ENCODE results near the gene RHO. TPM values are rescaled to one million over a fixed set of nuclear protein-coding genes. Genes with fewer than 3 reads are reported as not detected.

The RHO gene
- polyA plus RNA-seq, 3 donors from 2014 or later: not detected

DNA sequence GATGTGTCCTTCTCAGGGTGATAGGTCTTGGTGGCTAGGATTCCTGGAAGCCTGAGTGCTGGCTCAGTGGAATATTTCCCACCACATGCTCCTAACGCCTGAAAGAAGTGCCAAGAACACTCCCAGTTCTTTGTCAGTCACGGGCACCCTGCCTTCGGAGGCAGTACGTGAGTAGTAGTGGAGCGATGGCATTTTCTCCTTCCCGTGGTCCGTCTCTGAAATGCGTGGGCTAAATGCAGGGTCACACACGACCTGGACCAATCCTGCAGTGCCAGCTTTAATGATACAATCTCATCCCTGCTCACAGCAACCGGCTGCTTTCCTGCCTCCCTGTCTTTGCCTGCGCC lies 29.1 kb downstream of the RHO start:
- Mint-ChIP-seq H3K36me3 (peaks cover 5 to 21% (median 10%) of the 10 kb centered on the region in 3 donors), H3K4me1 (peaks cover 55 to 56% of the 10 kb centered on the region in 2 donors)

GRCh38 chr3:129558081-129558771 lies 29.8 kb downstream of the RHO start:
- no peaks in the 10 kb centered on the region for H3K9me3 Mint-ChIP-seq
- H3K27me3 Mint-ChIP-seq (ENCODE audit: low read depth in 3 of 3): peaks cover 9 to 16% (median 11%) of the 10 kb centered on the region in 3 donors
- DNase-seq: peak; percentile 75 to 76 (median 75)
- H3K4me1 Mint-ChIP-seq: peaks cover 50 to 52% of the 10 kb centered on the region in 2 donors
- peaks cover 5 to 21% (median 12%) of the 10 kb centered on the region in 3 donors for H3K36me3 Mint-ChIP-seq
- peak overlapping the region; percentile 52 to 73 (median 65) for H3K4me3 Mint-ChIP-seq
- H3K27ac Mint-ChIP-seq: peak overlapping the region; percentile 84 to 94 (median 92)

More for the DNA sequence above, 29.1 kb downstream of the RHO start:
- Mint-ChIP-seq H3K9me3 (no peaks in the 10 kb centered on the region), H3K27ac (peak overlapping the region; percentile 84 to 94 (median 92)), H3K4me3 (peak overlapping the region; percentile 52 to 73 (median 65)), H3K27me3 (ENCODE audit: low read depth in 3 of 3) (peaks cover 6 to 16% (median 14%) of the 10 kb centered on the region in 3 donors)
- DNase-seq: no peak

DNA sequence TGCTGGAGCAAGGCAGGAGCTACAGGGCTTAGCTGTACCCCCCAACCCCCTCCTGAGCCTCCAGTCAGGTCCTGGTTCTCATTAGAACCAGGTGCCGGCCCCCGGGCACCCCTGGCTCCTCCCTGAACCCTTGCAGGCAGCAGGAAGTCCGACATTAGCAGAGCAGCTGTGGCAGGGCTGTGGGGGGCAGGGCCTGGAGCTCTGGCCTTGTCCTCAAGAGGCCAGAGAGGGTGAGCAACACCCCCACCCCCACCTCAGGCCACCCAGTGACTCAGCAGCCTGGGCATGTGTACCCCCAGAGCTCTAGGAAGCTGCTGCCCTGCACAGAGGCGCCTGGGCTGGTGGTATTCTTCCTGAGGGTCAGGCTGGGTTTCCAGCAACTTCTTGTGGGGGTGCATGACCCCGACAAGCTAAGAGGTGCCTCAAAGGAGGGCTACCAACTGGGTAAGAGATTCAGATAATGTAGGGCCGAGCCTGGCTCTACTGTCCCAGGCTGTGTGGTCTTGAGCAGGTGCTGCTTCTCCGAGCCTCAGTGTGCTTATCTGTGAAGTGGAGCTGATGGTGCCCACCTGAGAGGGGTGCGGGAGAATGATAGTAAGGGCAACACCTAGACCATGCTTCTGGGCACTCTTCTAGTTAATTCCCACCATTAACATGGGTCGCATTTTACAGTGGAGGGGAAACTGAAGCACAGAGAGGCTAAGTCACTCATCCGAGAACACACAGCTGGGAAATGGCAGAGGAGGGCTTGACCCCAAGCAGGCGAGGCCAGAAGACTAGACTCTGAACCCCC lies 30.5 kb downstream of the RHO start:
- H3K4me3 Mint-ChIP-seq: peak overlapping the region; percentile 52 to 73 (median 65)
- no peak for DNase-seq
- peaks cover 45% of the 10 kb centered on the region in 2 donors for H3K4me1 Mint-ChIP-seq
- H3K27me3 Mint-ChIP-seq (ENCODE audit: low read depth in 3 of 3): peaks cover 7 to 16% (median 10%) of the 10 kb centered on the region in 3 donors
- peaks cover 5 to 19% (median 14%) of the 10 kb centered on the region in 3 donors for H3K36me3 Mint-ChIP-seq
- no peaks in the 10 kb centered on the region for H3K9me3 Mint-ChIP-seq
- peak overlapping the region; percentile 84 to 94 (median 92) for H3K27ac Mint-ChIP-seq

- peak overlapping the region in 5 of 6 donors; percentile 7 to 94 (median 84) for H3K27ac Mint-ChIP-seq
- peaks cover 38% of the 10 kb centered on the region in 2 donors for H3K4me1 Mint-ChIP-seq
- H3K4me3 Mint-ChIP-seq: no peak overlapping the region
- H3K27me3 Mint-ChIP-seq (ENCODE audit: low read depth in 3 of 3): peaks cover 7 to 12% (median 10%) of the 10 kb centered on the region in 3 donors
- DNase-seq: no peak
- peaks cover 5 to 14% (median 13%) of the 10 kb centered on the region in 3 donors for H3K36me3 Mint-ChIP-seq
- H3K9me3 Mint-ChIP-seq: no peaks in the 10 kb centered on the region
Measured at GRCh38 chr3:129559565-129560079, 31.2 kb downstream of the RHO start.

DNA sequence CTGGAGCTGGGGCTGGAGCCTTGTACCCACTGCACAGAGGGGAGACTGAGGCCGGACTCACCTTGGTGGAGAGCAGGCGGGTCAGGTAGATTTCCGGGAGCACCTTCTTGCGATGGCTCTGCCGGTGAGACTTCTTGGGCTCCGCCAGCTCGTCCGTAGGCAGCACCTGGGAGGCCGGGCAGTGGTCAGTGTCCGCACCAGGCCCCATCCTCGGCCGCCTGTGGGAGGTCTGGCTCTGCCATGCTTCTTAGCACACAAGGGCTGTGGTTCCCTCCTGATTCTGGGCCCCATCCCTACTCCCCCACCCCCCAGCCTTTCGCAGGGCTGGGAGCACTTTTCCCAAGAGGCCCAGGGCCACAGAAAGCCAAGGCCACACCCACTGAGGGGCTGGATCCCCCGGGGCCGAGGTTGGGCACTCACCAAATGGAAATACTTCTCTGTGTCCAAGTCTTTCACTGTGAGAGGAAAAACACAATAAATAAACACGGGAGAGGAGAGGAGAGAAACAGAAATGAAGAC lies 31.9 kb downstream of the RHO start:
- Mint-ChIP-seq H3K27ac (peak overlapping the region; percentile 0 to 95 (median 88)), H3K4me1 (peaks cover 34 to 35% of the 10 kb centered on the region in 2 donors), H3K9me3 (no peaks in the 10 kb centered on the region), H3K36me3 (peaks cover 5 to 14% (median 12%) of the 10 kb centered on the region in 3 donors), H3K4me3 (no peak overlapping the region), H3K27me3 (ENCODE audit: low read depth in 3 of 3) (peaks cover 7 to 13% (median 10%) of the 10 kb centered on the region in 3 donors)
- DNase-seq: no peak

- Mint-ChIP-seq H3K27ac (peak overlapping the region; percentile 0 to 95 (median 88)), H3K27me3 (ENCODE audit: low read depth in 3 of 3) (peaks cover 9 to 10% (median 10%) of the 10 kb centered on the region in 3 donors), H3K9me3 (no peaks in the 10 kb centered on the region), H3K36me3 (peaks cover 5 to 14% (median 12%) of the 10 kb centered on the region in 3 donors), H3K4me1 (peaks cover 37 to 38% of the 10 kb centered on the region in 2 donors), H3K4me3 (peak overlapping the region in 1 of 5 donors; percentile 40)
- no peak for DNase-seq
Measured at GRCh38 chr3:129560911-129561594, 32.6 kb downstream of the RHO start.

DNA sequence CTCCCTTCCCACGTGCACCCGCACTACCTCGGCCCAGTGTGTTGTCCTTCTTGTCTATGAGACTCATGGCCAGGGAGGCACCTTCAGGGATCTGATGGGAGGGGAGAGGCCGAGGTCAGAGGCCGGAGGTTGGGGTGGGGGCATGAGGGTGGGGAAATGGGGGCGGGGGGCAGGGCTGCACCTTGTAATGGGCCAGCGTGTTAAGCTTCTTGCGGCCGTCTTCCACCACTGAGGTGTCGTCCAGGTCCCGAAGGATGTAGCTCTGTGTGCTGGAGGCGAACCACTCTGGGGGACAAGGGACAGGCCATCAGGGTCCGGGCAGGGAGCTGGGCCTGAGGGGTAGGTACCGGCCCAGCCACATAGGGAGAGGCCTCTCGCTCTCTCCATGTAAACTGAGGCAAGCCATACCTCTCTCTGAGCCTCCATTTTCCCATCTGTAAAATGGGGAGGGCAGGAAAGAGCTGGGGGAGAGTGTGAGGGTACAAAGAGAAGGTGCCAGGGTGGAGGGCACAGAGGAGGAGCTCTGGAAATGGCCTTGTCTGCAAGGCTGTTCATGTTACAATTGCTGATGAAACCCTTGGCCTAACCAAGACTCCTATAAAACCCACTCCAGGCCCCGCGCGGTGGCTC lies 33.3 kb downstream of the RHO start:
- Mint-ChIP-seq H3K4me3 (no peak overlapping the region), H3K36me3 (peaks cover 5 to 16% (median 12%) of the 10 kb centered on the region in 3 donors), H3K9me3 (no peaks in the 10 kb centered on the region), H3K27me3 (ENCODE audit: low read depth in 3 of 3) (peaks cover 8 to 10% (median 10%) of the 10 kb centered on the region in 3 donors), H3K4me1 (peaks cover 44% of the 10 kb centered on the region in 2 donors), H3K27ac (peak overlapping the region in 1 of 6 donors; percentile 70)
- DNase-seq: no peak

DNA sequence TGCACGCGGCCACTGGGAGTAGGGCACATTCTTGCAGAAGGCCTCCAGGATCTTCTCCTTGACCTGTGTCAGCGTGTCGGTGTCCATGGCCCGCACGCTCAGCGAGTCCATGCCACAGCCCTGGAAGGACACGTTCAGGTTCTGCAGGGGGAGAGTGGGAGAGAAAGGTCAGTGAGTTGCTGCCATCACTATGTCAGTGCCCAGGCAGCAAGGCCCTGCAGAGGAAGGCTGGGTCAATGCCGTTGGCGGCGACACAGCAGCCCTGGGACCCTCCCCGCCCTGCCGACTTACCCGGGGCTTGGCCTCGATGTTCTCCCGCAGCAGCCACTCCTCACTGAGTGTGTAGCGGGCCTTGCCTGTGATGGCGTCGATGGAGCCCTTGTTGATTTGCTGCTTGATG lies 34.4 kb downstream of the RHO start:
- H3K27me3 Mint-ChIP-seq (ENCODE audit: low read depth in 3 of 3): peaks cover 5 to 16% (median 11%) of the 10 kb centered on the region in 3 donors
- H3K36me3 Mint-ChIP-seq: peaks cover 5 to 16% (median 10%) of the 10 kb centered on the region in 3 donors
- H3K27ac Mint-ChIP-seq: peak overlapping the region in 2 of 6 donors; percentile 27 to 31
- peaks cover 44 to 45% of the 10 kb centered on the region in 2 donors for H3K4me1 Mint-ChIP-seq
- no peak overlapping the region for H3K4me3 Mint-ChIP-seq
- no peak for DNase-seq
- no peaks in the 10 kb centered on the region for H3K9me3 Mint-ChIP-seq

GRCh38 chr3:129563332-129563731 lies 34.9 kb downstream of the RHO start:
- H3K36me3 Mint-ChIP-seq: peaks cover 5 to 14% (median 8%) of the 10 kb centered on the region in 3 donors
- no peak for DNase-seq
- H3K4me3 Mint-ChIP-seq: no peak overlapping the region
- H3K4me1 Mint-ChIP-seq: peaks cover 44 to 45% of the 10 kb centered on the region in 2 donors
- peaks cover 5 to 16% (median 9%) of the 10 kb centered on the region in 3 donors for H3K27me3 Mint-ChIP-seq (ENCODE audit: low read depth in 3 of 3)
- peak overlapping the region in 2 of 6 donors; percentile 27 to 31 for H3K27ac Mint-ChIP-seq
- no peaks in the 10 kb centered on the region for H3K9me3 Mint-ChIP-seq

DNA sequence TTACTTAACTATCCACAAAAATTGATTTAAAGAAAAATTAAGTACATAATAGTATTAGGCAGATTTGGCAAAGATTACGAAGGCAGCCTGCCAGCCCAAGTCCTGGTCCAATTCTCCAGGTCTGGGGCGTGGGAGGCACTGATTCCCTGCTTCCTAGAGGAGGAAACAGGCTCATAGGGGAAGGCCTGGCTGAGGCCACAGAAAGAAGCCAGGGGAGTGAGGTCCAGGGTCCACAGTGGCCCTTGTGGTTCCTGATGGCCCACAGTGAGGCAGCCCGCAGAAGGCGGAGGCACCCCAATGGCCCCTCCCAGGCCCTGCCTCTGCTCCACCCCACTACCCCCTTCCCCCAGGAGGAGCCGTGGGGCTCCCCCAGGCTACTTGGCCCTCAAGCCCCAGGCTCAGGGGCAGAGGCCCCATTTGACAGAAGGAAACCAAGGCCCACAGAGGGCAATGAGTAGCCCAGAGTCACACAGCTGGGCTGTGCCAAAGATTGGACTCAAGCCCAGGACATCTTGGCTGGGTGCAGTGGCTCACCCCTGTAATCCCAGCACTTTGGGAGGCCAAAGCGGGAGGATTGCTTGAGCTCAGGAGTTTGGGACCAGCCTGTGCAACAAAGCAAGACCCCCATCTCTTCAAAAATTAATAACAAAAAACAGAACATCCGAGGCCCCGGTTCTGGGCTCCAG lies 35.6 kb downstream of the RHO start:
- Mint-ChIP-seq H3K27ac (peak overlapping the region in 2 of 6 donors; percentile 27 to 67), H3K36me3 (peaks cover 5 to 14% (median 8%) of the 10 kb centered on the region in 3 donors), H3K9me3 (no peaks in the 10 kb centered on the region), H3K27me3 (ENCODE audit: low read depth in 3 of 3) (peaks cover 9 to 14% (median 12%) of the 10 kb centered on the region in 3 donors), H3K4me1 (peaks cover 44 to 45% of the 10 kb centered on the region in 2 donors), H3K4me3 (no peak overlapping the region)
- DNase-seq: no peak

GRCh38 chr3:129564981-129565644 lies 36.7 kb downstream of the RHO start:
- H3K9me3 Mint-ChIP-seq: no peaks in the 10 kb centered on the region
- H3K4me3 Mint-ChIP-seq: no peak overlapping the region
- peaks cover 12 to 14% (median 13%) of the 10 kb centered on the region in 3 donors for H3K27me3 Mint-ChIP-seq (ENCODE audit: low read depth in 3 of 3)
- peaks cover 50 to 53% of the 10 kb centered on the region in 2 donors for H3K4me1 Mint-ChIP-seq
- H3K27ac Mint-ChIP-seq: peak overlapping the region in 1 of 6 donors; percentile 57
- DNase-seq: no peak
- H3K36me3 Mint-ChIP-seq: peaks cover 11 to 14% (median 14%) of the 10 kb centered on the region in 3 donors

GRCh38 chr3:129565902-129566301 lies 37.5 kb downstream of the RHO start:
- H3K4me3 Mint-ChIP-seq: no peak overlapping the region
- peaks cover 48 to 49% of the 10 kb centered on the region in 2 donors for H3K4me1 Mint-ChIP-seq
- H3K27ac Mint-ChIP-seq: peak overlapping the region in 3 of 6 donors; percentile 59 to 82 (median 62)
- DNase-seq: no peak
- H3K9me3 Mint-ChIP-seq: no peaks in the 10 kb centered on the region
- peaks cover 6 to 10% (median 10%) of the 10 kb centered on the region in 3 donors for H3K36me3 Mint-ChIP-seq
- H3K27me3 Mint-ChIP-seq (ENCODE audit: low read depth in 3 of 3): peaks cover 12 to 14% (median 13%) of the 10 kb centered on the region in 3 donors

All from immature natural killer cell (primary cell).